Measurements from ENCODE around the gene DIP2A.

DNA sequence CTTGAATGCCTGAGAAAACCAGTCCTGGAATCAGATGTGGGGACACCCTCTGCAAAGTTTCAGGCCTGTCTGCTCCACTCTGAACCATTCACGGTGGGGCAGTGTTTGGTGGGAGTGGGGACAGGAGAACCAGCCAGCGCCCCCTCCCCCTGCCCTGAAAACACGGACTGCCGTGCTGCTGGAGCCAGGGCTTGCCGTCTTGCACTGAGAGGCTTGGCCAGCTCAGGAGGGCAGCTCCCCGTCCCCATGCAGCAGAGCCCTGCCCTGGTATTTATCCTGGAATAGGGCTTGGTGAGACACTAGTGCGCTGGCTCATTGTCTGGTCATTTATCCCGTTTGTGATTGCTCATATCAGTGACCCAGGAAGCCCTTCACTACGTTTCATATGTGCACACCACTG is 142.3 kb downstream of the DIP2A start:
- TF ChIP-seq CTCF (IDR thresholded peaks at IDR 0.05), result no peak
- no peak for TF ChIP-seq POLR2A (IDR thresholded peaks at IDR 0.05)
- TF ChIP-seq POLR2AphosphoS5 (IDR thresholded peaks at IDR 0.05), result no peak
- TF ChIP-seq EP300 (IDR thresholded peaks at IDR 0.05), result no peak

Measured in suprapubic skin (tissue), 4 donors.